ENCODE measurements around the gene HERPUD1.
"Not testable (repeated sequence)": the region's sequence is repeated elsewhere in the genome, so short reads cannot be mapped to it uniquely, and the experiment has no call there.

The HERPUD1 gene

DNA sequence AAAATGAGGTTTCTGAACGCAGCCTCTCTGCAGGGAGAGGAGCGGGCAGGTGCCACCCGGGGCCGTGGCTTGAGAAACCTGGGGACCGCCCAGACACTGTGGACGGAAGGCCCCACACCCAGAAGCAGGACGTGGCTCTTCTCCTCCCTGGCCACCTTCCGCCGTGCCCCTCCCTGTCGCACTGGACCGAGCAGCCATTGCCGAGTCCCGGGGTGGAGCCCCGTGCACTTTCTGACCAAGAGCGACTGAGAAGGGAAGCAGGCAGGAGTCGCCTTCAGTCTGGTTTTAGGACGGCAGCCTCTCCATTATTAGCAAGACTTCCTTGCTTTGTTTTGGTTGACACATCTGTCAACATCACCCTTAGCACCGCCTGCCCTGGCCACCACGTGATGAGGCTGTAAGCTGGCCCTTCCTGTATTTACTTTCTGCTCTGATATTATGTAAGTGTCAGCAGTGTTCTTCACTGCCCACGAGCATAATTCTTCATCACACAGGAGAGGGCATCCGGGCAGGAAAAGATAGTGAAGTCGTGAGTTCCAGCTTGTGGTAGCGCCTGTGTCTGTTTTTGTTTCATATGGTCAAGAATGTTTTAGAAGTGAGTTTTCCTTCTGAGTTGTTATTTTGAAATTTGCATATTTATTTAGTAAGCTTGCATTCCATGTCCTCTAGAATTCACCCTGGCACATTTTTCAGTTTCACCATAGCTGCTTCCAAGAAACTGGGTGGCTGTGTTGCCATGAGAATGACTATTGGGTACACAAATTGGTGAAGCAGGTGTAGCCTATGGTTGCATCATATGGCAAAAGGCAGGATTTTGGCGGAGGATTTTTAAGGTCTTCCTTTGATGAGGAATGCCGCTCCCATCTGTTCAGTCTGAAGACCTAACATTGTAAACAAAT is 1.0 kb downstream of the HERPUD1 start:
- Histone ChIP-seq H3K4me3 (ENCODE audit: low read length) (peak overlapping the region; percentile 80), H3K27me3 (ENCODE audit: control insufficient read depth, insufficient read depth, low read length) (no peaks in the 10 kb centered on the region), H3K9ac (ENCODE audit: low read length) (peak overlapping the region; percentile 91), H3K4me1 (ENCODE audit: control insufficient read depth, insufficient read depth, low read length) (peaks cover 16% of the 10 kb centered on the region), H3K36me3 (ENCODE audit: control insufficient read depth, insufficient read depth, low read length) (peaks cover 7% of the 10 kb centered on the region), H3K27ac (ENCODE audit: low read depth, low read length) (peak overlapping the region; percentile 98)

DNA sequence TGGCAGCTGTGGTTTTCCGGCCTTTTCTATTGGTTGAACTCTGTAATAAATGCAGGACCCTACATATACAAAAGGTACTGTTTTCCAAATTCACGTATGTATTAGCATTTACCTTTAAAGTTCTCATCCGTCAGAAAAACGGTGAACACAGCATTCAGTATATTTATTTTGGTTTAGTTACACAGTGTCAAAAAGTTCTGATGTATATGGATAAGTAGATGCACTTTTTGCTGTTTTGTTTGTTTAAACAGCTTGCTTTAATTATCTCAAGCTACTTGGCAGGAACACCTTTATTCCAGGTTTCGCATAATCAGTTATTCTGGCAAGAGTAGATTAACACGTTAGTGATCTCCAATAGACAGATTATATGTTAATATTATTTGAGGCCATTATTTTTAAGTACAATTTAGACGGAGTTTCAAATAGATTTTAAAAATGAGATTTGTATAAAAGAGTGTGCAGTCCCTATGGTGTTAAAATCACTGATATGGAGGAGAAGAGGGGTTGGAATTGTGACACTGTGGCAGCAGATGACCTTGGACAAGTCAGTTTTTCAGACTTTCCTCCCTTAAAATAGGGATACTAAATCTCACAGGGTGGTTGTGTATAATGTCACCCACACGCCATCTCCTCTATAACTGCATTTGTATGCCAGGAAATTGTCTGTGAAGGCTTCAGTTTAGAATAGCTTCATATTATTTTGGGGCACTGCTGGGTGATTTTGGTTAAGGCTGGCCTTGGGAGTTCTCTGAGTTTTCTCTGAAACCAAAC is 2.1 kb downstream of the HERPUD1 start:
- Histone ChIP-seq H3K27ac (ENCODE audit: low read depth, low read length) (peak overlapping the region; percentile 10), H3K27me3 (ENCODE audit: control insufficient read depth, insufficient read depth, low read length) (no peaks in the 10 kb centered on the region), H3K4me1 (ENCODE audit: control insufficient read depth, insufficient read depth, low read length) (peaks cover 16% of the 10 kb centered on the region), H3K4me3 (ENCODE audit: low read length) (peak overlapping the region; percentile 80), H3K9ac (ENCODE audit: low read length) (no peak overlapping the region), H3K36me3 (ENCODE audit: control insufficient read depth, insufficient read depth, low read length) (peaks cover 14% of the 10 kb centered on the region)

DNA sequence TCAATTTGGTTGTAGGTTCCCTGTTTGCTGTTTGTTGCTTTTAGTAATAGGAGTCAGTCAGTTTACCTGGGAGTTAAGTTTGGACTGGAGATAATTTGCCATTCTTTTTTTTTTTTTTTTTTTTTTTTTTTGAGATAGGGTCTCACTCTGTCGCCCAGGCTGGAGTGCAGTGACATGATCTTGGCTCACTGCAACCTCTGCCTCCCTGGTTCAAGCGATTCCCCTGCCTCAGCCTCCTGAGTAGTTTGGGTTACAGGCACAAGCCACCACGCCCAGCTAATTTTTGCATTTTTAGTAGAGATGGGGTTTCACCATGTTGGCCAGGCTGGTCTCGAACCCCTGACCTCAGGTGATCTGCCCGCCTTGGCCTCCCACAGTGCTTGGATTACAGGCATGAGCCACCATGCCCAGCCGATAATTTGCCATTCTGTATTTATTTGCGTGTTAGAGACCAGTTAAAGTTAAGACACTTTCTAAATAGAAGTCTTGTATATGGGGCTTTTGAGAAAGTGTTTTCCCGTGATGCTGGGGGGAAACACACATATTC is 2.7 kb downstream of the HERPUD1 start:
- H3K27me3 ChIP-seq (ENCODE audit: control insufficient read depth, insufficient read depth, low read length); H3K9ac ChIP-seq (ENCODE audit: low read length); H3K27ac ChIP-seq (ENCODE audit: low read depth, low read length): not testable (repeated sequence)
- Histone ChIP-seq H3K36me3 (ENCODE audit: control insufficient read depth, insufficient read depth, low read length) (peaks cover 21% of the 10 kb centered on the region), H3K4me3 (ENCODE audit: low read length) (peak overlapping the region; percentile 80), H3K4me1 (ENCODE audit: control insufficient read depth, insufficient read depth, low read length) (peaks cover 16% of the 10 kb centered on the region)

DNA sequence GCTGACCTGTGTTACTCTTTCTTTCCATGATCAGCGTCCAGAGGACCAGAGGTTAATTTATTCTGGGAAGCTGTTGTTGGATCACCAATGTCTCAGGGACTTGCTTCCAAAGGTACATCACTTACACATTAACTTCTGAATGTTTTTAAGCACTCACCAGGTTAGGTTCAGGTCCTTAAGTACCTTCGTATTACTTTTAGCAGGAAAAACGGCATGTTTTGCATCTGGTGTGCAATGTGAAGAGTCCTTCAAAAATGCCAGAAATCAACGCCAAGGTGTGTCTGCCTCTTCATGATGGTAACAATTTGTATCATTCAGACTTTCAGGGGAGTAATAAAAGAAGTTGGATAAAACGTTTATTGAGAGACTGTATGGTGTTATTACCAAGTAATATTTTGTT is 3.3 kb downstream of the HERPUD1 start:
- Histone ChIP-seq H3K9ac (ENCODE audit: low read length) (no peak overlapping the region), H3K27ac (ENCODE audit: low read depth, low read length) (no peak overlapping the region), H3K27me3 (ENCODE audit: control insufficient read depth, insufficient read depth, low read length) (no peaks in the 10 kb centered on the region), H3K4me3 (ENCODE audit: low read length) (peak overlapping the region; percentile 28), H3K36me3 (ENCODE audit: control insufficient read depth, insufficient read depth, low read length) (peaks cover 26% of the 10 kb centered on the region), H3K4me1 (ENCODE audit: control insufficient read depth, insufficient read depth, low read length) (peaks cover 16% of the 10 kb centered on the region)

DNA sequence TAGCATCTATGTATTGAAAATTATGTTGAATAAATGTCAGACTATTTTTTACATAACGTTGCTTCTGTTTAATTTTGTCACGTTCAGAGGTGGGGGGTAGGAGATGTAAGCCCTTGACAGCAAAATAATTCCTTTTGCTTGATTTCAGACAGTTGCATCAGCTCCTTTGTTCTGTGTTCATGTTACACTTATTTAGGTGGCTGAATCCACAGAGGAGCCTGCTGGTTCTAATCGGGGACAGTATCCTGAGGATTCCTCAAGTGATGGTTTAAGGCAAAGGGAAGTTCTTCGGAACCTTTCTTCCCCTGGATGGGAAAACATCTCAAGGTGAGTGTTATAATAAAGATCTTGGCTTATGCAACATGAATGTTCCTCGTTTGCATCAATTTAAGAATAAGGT is 4.5 kb downstream of the HERPUD1 start:
- H3K4me3 ChIP-seq (ENCODE audit: low read length): no peak overlapping the region
- H3K27me3 ChIP-seq (ENCODE audit: control insufficient read depth, insufficient read depth, low read length): no peaks in the 10 kb centered on the region
- H3K9ac ChIP-seq (ENCODE audit: low read length): no peak overlapping the region
- H3K36me3 ChIP-seq (ENCODE audit: control insufficient read depth, insufficient read depth, low read length): peaks cover 37% of the 10 kb centered on the region
- no peak overlapping the region for H3K27ac ChIP-seq (ENCODE audit: low read depth, low read length)
- H3K4me1 ChIP-seq (ENCODE audit: control insufficient read depth, insufficient read depth, low read length): peaks cover 12% of the 10 kb centered on the region

- peaks cover 40% of the 10 kb centered on the region for H3K36me3 ChIP-seq (ENCODE audit: control insufficient read depth, insufficient read depth, low read length)
- no peak overlapping the region for H3K9ac ChIP-seq (ENCODE audit: low read length)
- H3K27ac ChIP-seq (ENCODE audit: low read depth, low read length): no peak overlapping the region
- H3K4me1 ChIP-seq (ENCODE audit: control insufficient read depth, insufficient read depth, low read length): peaks cover 11% of the 10 kb centered on the region
- H3K4me3 ChIP-seq (ENCODE audit: low read length): no peak overlapping the region
- H3K27me3 ChIP-seq (ENCODE audit: control insufficient read depth, insufficient read depth, low read length): no peaks in the 10 kb centered on the region
Measured at GRCh38 chr16:56936950-56937349, 5.0 kb downstream of the HERPUD1 start.

DNA sequence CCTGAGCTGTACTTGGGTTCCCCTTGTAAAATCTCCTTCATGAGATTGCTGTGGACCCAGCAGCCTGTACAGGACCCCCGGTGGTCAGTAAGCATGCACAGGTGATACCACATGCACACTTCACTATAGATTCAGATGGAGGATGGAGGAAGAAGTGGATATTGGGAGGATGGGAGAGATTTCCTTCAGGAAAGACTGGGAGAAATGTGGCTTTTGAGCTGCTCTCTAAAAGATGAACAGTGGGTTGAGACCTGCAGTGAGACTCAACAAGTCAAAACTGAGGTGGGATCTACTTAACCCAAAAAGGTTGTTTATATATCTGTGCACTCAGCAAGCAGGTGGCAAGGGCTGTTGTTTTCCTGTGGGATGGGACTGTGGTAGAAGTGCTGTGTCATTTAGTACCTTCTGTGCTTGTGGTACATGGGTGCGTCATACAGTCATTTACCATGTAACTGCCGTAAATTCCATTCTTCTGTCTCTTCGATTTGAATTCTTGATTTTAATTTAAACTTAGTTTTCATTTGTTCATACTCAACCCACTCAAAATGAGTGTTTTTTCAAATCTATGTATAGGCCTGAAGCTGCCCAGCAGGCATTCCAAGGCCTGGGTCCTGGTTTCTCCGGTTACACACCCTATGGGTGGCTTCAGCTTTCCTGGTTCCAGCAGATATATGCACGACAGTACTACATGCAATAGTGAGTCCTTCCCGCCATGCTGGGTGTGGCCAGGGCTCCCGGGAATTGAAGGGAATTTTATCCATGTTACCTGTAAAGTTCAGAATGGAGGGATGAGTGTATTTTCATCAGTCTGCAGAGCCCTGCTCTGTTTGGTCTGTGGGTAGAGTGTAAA is 6.9 kb downstream of the HERPUD1 start:
- H3K36me3 ChIP-seq (ENCODE audit: control insufficient read depth, insufficient read depth, low read length): peaks cover 55% of the 10 kb centered on the region
- H3K27me3 ChIP-seq (ENCODE audit: control insufficient read depth, insufficient read depth, low read length): no peaks in the 10 kb centered on the region
- no peak overlapping the region for H3K4me3 ChIP-seq (ENCODE audit: low read length)
- no peak overlapping the region for H3K9ac ChIP-seq (ENCODE audit: low read length)
- H3K4me1 ChIP-seq (ENCODE audit: control insufficient read depth, insufficient read depth, low read length): peaks cover 11% of the 10 kb centered on the region
- no peak overlapping the region for H3K27ac ChIP-seq (ENCODE audit: low read depth, low read length)

- H3K36me3 ChIP-seq (ENCODE audit: control insufficient read depth, insufficient read depth, low read length): peaks cover 57% of the 10 kb centered on the region
- no peak overlapping the region for H3K9ac ChIP-seq (ENCODE audit: low read length)
- no peaks in the 10 kb centered on the region for H3K27me3 ChIP-seq (ENCODE audit: control insufficient read depth, insufficient read depth, low read length)
- H3K27ac ChIP-seq (ENCODE audit: low read depth, low read length): no peak overlapping the region
- peaks cover 11% of the 10 kb centered on the region for H3K4me1 ChIP-seq (ENCODE audit: control insufficient read depth, insufficient read depth, low read length)
- no peak overlapping the region for H3K4me3 ChIP-seq (ENCODE audit: low read length)
Measured at GRCh38 chr16:56939801-56940200, 7.9 kb downstream of the HERPUD1 start.

GRCh38 chr16:56941092-56941491 is 9.2 kb downstream of the HERPUD1 start:
- H3K4me3 ChIP-seq (ENCODE audit: low read length): peak overlapping the region; percentile 9
- no peaks in the 10 kb centered on the region for H3K27me3 ChIP-seq (ENCODE audit: control insufficient read depth, insufficient read depth, low read length)
- H3K9ac ChIP-seq (ENCODE audit: low read length): no peak overlapping the region
- no peak overlapping the region for H3K27ac ChIP-seq (ENCODE audit: low read depth, low read length)
- H3K36me3 ChIP-seq (ENCODE audit: control insufficient read depth, insufficient read depth, low read length): peaks cover 62% of the 10 kb centered on the region
- H3K4me1 ChIP-seq (ENCODE audit: control insufficient read depth, insufficient read depth, low read length): peaks cover 5% of the 10 kb centered on the region

DNA sequence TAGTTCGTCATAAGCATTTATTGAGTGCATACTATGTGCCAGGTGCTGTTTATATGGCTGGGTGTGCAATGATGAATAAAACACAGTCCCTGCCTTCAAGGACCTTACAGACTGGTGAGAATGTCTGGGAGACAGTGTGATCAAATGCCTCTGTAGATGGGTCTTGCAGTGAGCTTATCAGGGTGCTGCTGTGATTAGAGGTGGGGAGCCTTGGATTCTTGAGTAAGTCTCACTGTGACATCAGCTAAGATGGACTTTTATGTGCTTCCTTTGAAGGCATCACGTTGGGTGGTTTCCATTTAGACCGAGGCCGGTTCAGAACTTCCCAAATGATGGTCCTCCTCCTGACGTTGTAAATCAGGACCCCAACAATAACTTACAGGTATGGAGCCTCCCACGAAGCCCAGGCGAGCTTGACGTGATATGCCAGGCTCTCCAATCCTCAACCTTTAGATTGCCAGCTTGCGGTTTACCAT is 10.0 kb downstream of the HERPUD1 start:
- Histone ChIP-seq H3K9ac (ENCODE audit: low read length) (no peak overlapping the region), H3K4me1 (ENCODE audit: control insufficient read depth, insufficient read depth, low read length) (no peaks in the 10 kb centered on the region), H3K27me3 (ENCODE audit: control insufficient read depth, insufficient read depth, low read length) (no peaks in the 10 kb centered on the region), H3K27ac (ENCODE audit: low read depth, low read length) (no peak overlapping the region), H3K4me3 (ENCODE audit: low read length) (no peak overlapping the region), H3K36me3 (ENCODE audit: control insufficient read depth, insufficient read depth, low read length) (peaks cover 59% of the 10 kb centered on the region)

DNA sequence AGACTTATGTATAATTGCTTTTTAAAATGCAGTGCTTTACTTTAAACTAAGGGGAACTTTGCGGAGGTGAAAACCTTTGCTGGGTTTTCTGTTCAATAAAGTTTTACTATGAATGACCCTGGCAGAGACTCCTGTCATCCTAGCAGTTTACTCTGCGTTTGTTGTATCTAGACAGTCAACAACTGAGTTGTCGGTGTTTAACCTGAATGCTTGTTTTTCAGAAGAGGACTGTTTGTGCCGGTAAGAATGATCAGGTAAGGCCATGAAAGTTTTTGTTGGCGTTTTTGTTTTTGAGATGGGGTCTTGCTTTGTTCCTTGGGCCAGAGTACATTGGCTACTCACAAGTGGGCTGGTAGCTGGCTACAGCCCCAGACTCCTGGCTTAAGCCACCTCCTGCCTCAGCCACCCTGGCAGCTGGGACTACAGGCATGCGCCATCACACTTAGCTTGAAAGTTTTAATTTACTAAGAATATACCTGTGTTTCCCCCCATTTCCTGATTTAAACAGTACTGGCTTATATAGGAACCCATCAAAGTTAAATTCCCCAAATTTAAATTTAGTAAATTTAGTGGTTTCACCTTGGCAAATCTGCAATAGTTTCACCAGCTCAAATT is 11.9 kb downstream of the HERPUD1 start:
- H3K27me3 ChIP-seq (ENCODE audit: control insufficient read depth, insufficient read depth, low read length): no peaks in the 10 kb centered on the region
- no peak overlapping the region for H3K27ac ChIP-seq (ENCODE audit: low read depth, low read length)
- H3K36me3 ChIP-seq (ENCODE audit: control insufficient read depth, insufficient read depth, low read length): peaks cover 49% of the 10 kb centered on the region

More for the DNA sequence above, 11.9 kb downstream of the HERPUD1 start:
- Histone ChIP-seq H3K9ac (ENCODE audit: low read length) (no peak overlapping the region), H3K4me3 (ENCODE audit: low read length) (no peak overlapping the region), H3K4me1 (ENCODE audit: control insufficient read depth, insufficient read depth, low read length) (no peaks in the 10 kb centered on the region)
